H9 (cell line): Measurements from ENCODE around the gene PTEN. TPM values are rescaled to one million over a fixed set of nuclear protein-coding genes. Genes with fewer than 3 reads are reported as not detected.

Experiments used
- DNase-seq: peaks from one replicate; pipeline ENCODE4 v3.0.0-alpha.2; 2017
- H2AFZ ChIP-seq: one replicate; pipeline ENCODE4 v1.6.1; 2013; ENCODE audit warnings: mild to moderate bottlenecking, low read length, control low read depth, moderate library complexity
- H2AK5ac ChIP-seq: 2 replicates; pipeline ENCODE4 v1.6.1; 2013; ENCODE audit warnings: low read length, control low read depth, mixed read lengths; ENCODE audit not compliant: insufficient read length
- H2BK120ac ChIP-seq: one replicate; pipeline ENCODE4 v1.6.1; 2013; ENCODE audit warnings: low read depth, mild to moderate bottlenecking, low read length, control low read depth, inconsistent platforms; ENCODE audit not compliant: poor library complexity, severe bottlenecking
- H2BK12ac ChIP-seq: 2 replicates; pipeline ENCODE4 v1.6.1; 2013; ENCODE audit warnings: low read length, control low read depth, mixed read lengths, low read depth; ENCODE audit not compliant: insufficient read length
- H2BK15ac ChIP-seq: 2 replicates; pipeline ENCODE4 v1.6.1; 2013; ENCODE audit warnings: low read depth, low read length, control low read depth
- H2BK20ac ChIP-seq: one replicate; pipeline ENCODE4 v1.6.1; 2013; ENCODE audit warnings: low read depth, mild to moderate bottlenecking, low read length, control low read depth, inconsistent platforms; ENCODE audit not compliant: poor library complexity, severe bottlenecking
- H2BK5ac ChIP-seq: 2 replicates; pipeline ENCODE4 v1.6.1; 2013; ENCODE audit warnings: low read length, control low read depth, mixed read lengths; ENCODE audit not compliant: insufficient read length
- H3K14ac ChIP-seq: 2 replicates; pipeline ENCODE4 v1.6.1; 2013; ENCODE audit warnings: low read length, control low read depth; ENCODE audit not compliant: insufficient read depth
- H3K18ac ChIP-seq: 2 replicates; pipeline ENCODE4 v1.6.1; 2013; ENCODE audit warnings: low read depth, mild to moderate bottlenecking, mixed read lengths, low read length, control low read depth; ENCODE audit not compliant: insufficient read length
- H3K23ac ChIP-seq: 2 replicates; pipeline ENCODE4 v1.6.1; 2013; ENCODE audit warnings: low read length, control low read depth, mixed read lengths, low read depth; ENCODE audit not compliant: insufficient read length
- H3K23me2 ChIP-seq: 2 replicates; pipeline ENCODE4 v1.6.1; 2013; ENCODE audit warnings: low read depth, mild to moderate bottlenecking, mixed read lengths, low read length, control low read depth; ENCODE audit not compliant: insufficient read length, poor library complexity, severe bottlenecking
- H3K27ac ChIP-seq: 2 replicates; pipeline ENCODE4 v1.5.1; 2013; ENCODE audit warnings: low read length, control low read depth, mixed read lengths, low read depth; ENCODE audit not compliant: insufficient read length
- H3K27me3 ChIP-seq: 2 replicates; pipeline ENCODE4 v1.6.1; 2013; ENCODE audit warnings: low read length, control low read depth, inconsistent platforms; ENCODE audit not compliant: insufficient read depth
- H3K4ac ChIP-seq: 2 replicates; pipeline ENCODE4 v1.6.1; 2013; ENCODE audit warnings: low read depth, mild to moderate bottlenecking, control low read depth, inconsistent platforms, low read length, moderate library complexity
- H3K4me1 ChIP-seq: 2 replicates; pipeline ENCODE4 v1.6.1; 2013; ENCODE audit warnings: low read length, control low read depth, inconsistent platforms; ENCODE audit not compliant: insufficient read depth
- H3K4me2 ChIP-seq: 2 replicates; pipeline ENCODE4 v1.6.1; 2013; ENCODE audit warnings: low read length, control low read depth, mixed read lengths; ENCODE audit not compliant: insufficient read length, insufficient read depth
- H3K56ac ChIP-seq: 2 replicates; pipeline ENCODE4 v1.6.1; 2013; ENCODE audit warnings: low read depth, mild to moderate bottlenecking, mixed read lengths, low read length, control low read depth; ENCODE audit not compliant: insufficient read length
- H3K79me1 ChIP-seq: 2 replicates; pipeline ENCODE4 v1.6.1; 2013; ENCODE audit warnings: low read depth, mild to moderate bottlenecking, moderate library complexity, low read length, control low read depth, inconsistent platforms; ENCODE audit not compliant: insufficient read depth, poor library complexity, severe bottlenecking
- H3K79me2 ChIP-seq: 2 replicates; pipeline ENCODE4 v1.6.1; 2013; ENCODE audit warnings: low read length, control low read depth, inconsistent platforms; ENCODE audit not compliant: insufficient read depth
- H3K9ac ChIP-seq: 2 replicates; pipeline ENCODE4 v1.6.1; 2013; ENCODE audit warnings: low read length, control low read depth, mixed read lengths; ENCODE audit not compliant: insufficient read length; ENCODE audit errors: extremely low read depth
- H3K9me3 ChIP-seq: one replicate; pipeline ENCODE4 v1.6.1; 2013; ENCODE audit warnings: low read depth, low read length, inconsistent platforms; ENCODE audit not compliant: control insufficient read depth
- H3T11ph ChIP-seq: one replicate; pipeline ENCODE4 v1.6.1; 2013; ENCODE audit warnings: mild to moderate bottlenecking, low read length, control low read depth, inconsistent platforms
- H4K20me1 ChIP-seq: one replicate; pipeline ENCODE4 v1.6.1; 2013; ENCODE audit not compliant: control insufficient read depth, insufficient read length, insufficient read depth
- H4K5ac ChIP-seq: 2 replicates; pipeline ENCODE4 v1.6.1; 2013; ENCODE audit warnings: low read depth, mild to moderate bottlenecking, mixed read lengths, low read length, control low read depth; ENCODE audit not compliant: insufficient read length
- H4K8ac ChIP-seq: replicated peaks from 2 replicates; pipeline ENCODE4 v1.6.1; 2013; ENCODE audit warnings: low read length, control low read depth, mixed read lengths, low read depth; ENCODE audit not compliant: insufficient read length
- H4K91ac ChIP-seq: 2 replicates; pipeline ENCODE4 v1.6.1; 2013; ENCODE audit warnings: low read depth, mild to moderate bottlenecking, moderate library complexity, mixed read lengths, low read length, control low read depth; ENCODE audit not compliant: insufficient read length
- H3K27ac Mint-ChIP-seq, 3 experiments: 2 replicates in 2 of 3; 3 replicates in 1 of 3; pipeline ENCODE4 v1.8.0; 2020 to 2021; ENCODE audit warnings: mixed read lengths in 3 of 3, mild to moderate bottlenecking in 1 of 3, moderate library complexity in 1 of 3
- H3K27me3 Mint-ChIP-seq: 2 replicates; pipeline ENCODE4 v1.8.0; 2021; ENCODE audit warnings: low read depth, mild to moderate bottlenecking, moderate library complexity, mixed read lengths
- H3K36me3 Mint-ChIP-seq, 3 experiments: 2 replicates in 2 of 3; 3 replicates in 1 of 3; pipeline ENCODE4 v1.8.0; 2020 to 2021; ENCODE audit warnings: low read depth in 3 of 3, mixed read lengths in 3 of 3; ENCODE audit not compliant: insufficient read depth in 1 of 3
- H3K4me1 Mint-ChIP-seq, 2 experiments: 2 replicates each; pipeline ENCODE4 v1.8.0; 2020; ENCODE audit warnings: mixed read lengths in 2 of 2
- H3K4me3 Mint-ChIP-seq, 2 experiments: 2 replicates in 1 of 2; 3 replicates in 1 of 2; pipeline ENCODE4 v1.8.0; 2020 to 2021; ENCODE audit warnings: mild to moderate bottlenecking in 2 of 2, mixed read lengths in 2 of 2, moderate library complexity in 1 of 2
- H3K9me3 Mint-ChIP-seq, 2 experiments: 2 replicates in 1 of 2; 3 replicates in 1 of 2; pipeline ENCODE4 v1.8.0; 2020; ENCODE audit warnings: mild to moderate bottlenecking in 2 of 2, mixed read lengths in 2 of 2, moderate library complexity in 1 of 2
- WGBS: extraction: QIAGEN DNeasy Blood & Tissue Kit; methylation state at CpG from one replicate; pipeline ENCODE4 v1.1.7; 2013; ENCODE audit warnings: missing lambda C conversion rate, low lambda C conversion rate, mixed read lengths; ENCODE audit not compliant: insufficient read length; ENCODE audit errors: extremely low coverage; 5-methylcytosine and 5-hydroxymethylcytosine counted together
- total RNA-seq: library from RNA; stranded (reverse); gene quantifications from 2 replicates; pipeline ENCODE4 v1.2.1, GENCODE V29; 2021
- TF ChIP-seq, protein P1 (sequence below): fragments of 200-600 bp; sonication (generic); conservative IDR thresholded peaks from 3 replicates; pipeline ENCODE4 v1.8.0; 2021; ENCODE audit warnings: antibody characterized with exemption, mild to moderate bottlenecking

PTEN gene
- total RNA-seq, 1 experiment from 2014 or later: 52.8 TPM

DNA sequence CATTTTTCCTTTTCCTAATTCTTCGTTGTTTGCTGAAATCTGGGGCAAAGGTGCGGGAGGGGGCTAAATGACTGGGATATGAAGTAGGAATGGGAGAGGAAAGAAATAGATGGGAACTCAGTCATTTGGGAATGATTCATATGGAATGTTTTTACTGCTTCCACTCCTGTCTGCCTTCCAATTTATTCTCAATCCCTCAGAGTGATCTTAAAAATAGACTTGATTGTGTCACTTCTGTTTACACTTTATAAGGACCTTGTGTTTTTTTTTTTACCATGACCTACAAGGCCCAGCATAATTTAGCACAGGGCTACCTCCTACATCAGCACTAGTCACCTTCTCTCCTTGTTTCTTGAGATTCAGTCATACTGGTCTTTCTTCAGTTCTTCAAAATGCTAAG is 97.9 kb downstream of the PTEN start:
- Mint-ChIP-seq H3K36me3 (peaks cover 20 to 52% (median 49%) of the 10 kb centered on the region in 3 experiments), H3K27me3 (no peaks in the 10 kb centered on the region), H3K4me1 (no peaks in the 10 kb centered on the region), H3K4me3 (no peak overlapping the region), H3K9me3 (no peaks in the 10 kb centered on the region), H3K27ac (peak overlapping the region; percentile 15 to 50 (median 39); a peak in 6 of 7 replicates)
- Histone ChIP-seq H2BK12ac (no peak overlapping the region), H3K27me3 (no peaks in the 10 kb centered on the region), H3K14ac (no peak overlapping the region), H3K4me1 (no peaks in the 10 kb centered on the region), H3K79me1 (no peaks in the 10 kb centered on the region), H3K18ac (no peak overlapping the region), H3K9ac (no peak overlapping the region), H3K56ac (no peak overlapping the region), H3K4me2 (no peak overlapping the region), H2BK120ac (no peak overlapping the region), H3K27ac (no peak overlapping the region), H4K8ac (no peak overlapping the region), H3K4ac (no peak overlapping the region), H2AFZ (no peak overlapping the region), H4K91ac (no peak overlapping the region), H2BK5ac (no peak overlapping the region), H3T11ph (no peak overlapping the region), H3K79me2 (no peaks in the 10 kb centered on the region), H3K9me3 (no peaks in the 10 kb centered on the region), H2AK5ac (no peak overlapping the region), H2BK15ac (no peak overlapping the region), H2BK20ac (no peak overlapping the region), H4K20me1 (no peaks in the 10 kb centered on the region), H4K5ac (no peak overlapping the region), H3K23me2 (no peaks in the 10 kb centered on the region), H3K23ac (no peak overlapping the region)
- WGBS: no CpG with 5 or more reads among the region's 2 CpGs
- DNase-seq: no peak
- TF ChIP-seq, protein P1, sequence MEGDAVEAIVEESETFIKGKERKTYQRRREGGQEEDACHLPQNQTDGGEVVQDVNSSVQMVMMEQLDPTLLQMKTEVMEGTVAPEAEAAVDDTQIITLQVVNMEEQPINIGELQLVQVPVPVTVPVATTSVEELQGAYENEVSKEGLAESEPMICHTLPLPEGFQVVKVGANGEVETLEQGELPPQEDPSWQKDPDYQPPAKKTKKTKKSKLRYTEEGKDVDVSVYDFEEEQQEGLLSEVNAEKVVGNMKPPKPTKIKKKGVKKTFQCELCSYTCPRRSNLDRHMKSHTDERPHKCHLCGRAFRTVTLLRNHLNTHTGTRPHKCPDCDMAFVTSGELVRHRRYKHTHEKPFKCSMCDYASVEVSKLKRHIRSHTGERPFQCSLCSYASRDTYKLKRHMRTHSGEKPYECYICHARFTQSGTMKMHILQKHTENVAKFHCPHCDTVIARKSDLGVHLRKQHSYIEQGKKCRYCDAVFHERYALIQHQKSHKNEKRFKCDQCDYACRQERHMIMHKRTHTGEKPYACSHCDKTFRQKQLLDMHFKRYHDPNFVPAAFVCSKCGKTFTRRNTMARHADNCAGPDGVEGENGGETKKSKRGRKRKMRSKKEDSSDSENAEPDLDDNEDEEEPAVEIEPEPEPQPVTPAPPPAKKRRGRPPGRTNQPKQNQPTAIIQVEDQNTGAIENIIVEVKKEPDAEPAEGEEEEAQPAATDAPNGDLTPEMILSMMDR: no peak
